Stomach smooth muscle (tissue), 2 donors: ENCODE results near the gene TIMM17A.
"Not testable (repeated sequence)": the region's sequence is repeated elsewhere in the genome, so short reads cannot be mapped to it uniquely, and the experiment has no call there.

Experiments used
- H3K27ac ChIP-seq: one replicate; pipeline ENCODE4 v1.7.0; 2013; ENCODE audit warnings: mild to moderate bottlenecking, low read length, inconsistent platforms
- H3K27me3 ChIP-seq, 2 donors: one replicate each; pipeline ENCODE4 v1.7.0; 2013; ENCODE audit warnings: low read length in 2 of 2; ENCODE audit not compliant: insufficient read depth in 2 of 2, control insufficient read depth in 1 of 2
- H3K36me3 ChIP-seq, 2 donors: one replicate each; pipeline ENCODE4 v1.7.0; 2013; ENCODE audit warnings: low read length in 2 of 2; ENCODE audit not compliant: control insufficient read depth in 2 of 2, insufficient read depth in 2 of 2
- H3K4me1 ChIP-seq: one replicate; pipeline ENCODE4 v1.7.0; 2013; ENCODE audit warnings: low read length; ENCODE audit not compliant: control insufficient read depth, insufficient read depth
- H3K4me3 ChIP-seq, 2 donors: one replicate each; pipeline ENCODE4 v1.7.0; 2013; ENCODE audit warnings: low read length in 2 of 2
- H3K9ac ChIP-seq, 2 donors: one replicate each; pipeline ENCODE4 v1.7.0; 2013; ENCODE audit warnings: low read length in 2 of 2, mild to moderate bottlenecking in 1 of 2
- H3K9me3 ChIP-seq, 2 donors: one replicate each; pipeline ENCODE4 v1.7.0; 2013; ENCODE audit warnings: low read length in 2 of 2; ENCODE audit not compliant: control insufficient read depth in 2 of 2
- donor health status: healthy.
- donor health status: Pancreatic carcinoma.

TIMM17A gene

DNA sequence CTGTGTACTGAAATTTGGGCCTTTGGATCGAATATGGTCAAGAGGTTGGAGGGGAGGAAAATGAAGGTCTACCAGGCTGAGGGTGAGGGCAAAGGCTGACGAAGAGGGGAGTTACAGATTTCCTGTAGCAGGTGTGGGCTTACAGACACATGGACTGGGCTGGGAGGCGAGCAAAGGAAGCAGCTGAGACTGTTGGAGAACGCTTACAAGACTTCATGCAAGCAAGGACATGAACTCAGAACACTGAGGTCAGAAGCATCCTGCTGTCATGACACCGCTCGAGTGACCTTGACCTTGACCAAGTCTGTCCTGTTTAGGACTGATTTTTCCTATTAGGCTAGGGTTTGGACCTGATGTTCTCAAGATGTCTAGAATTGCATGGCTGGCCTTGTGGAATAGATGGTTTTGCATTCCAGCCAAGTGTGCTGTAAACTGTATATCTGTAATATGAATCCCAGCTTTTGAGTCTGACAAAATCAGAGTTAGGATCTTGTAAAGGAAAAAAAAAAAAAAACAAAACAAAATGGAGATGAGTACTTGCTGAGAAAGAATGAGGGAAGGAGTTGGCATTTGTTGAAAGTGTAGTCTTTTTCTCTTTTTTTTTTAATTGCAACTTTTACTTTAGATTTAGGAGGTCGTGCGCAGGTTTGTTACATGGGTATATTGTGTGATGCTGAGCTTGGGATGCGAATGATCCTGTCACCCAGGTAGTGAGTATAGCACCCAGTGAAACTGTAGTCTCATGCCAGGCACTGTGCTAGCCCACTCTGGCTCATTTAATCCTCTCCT, 60.9 kb downstream of the TIMM17A start:
- H3K9ac ChIP-seq = no peak overlapping the region
- H3K27ac ChIP-seq = no peak overlapping the region
- H3K4me1 ChIP-seq = peaks cover 5% of the 10 kb centered on the region
- H3K27me3 ChIP-seq = peaks cover 0 to 2% of the 10 kb centered on the region in 2 donors
- no peaks in the 10 kb centered on the region for H3K9me3 ChIP-seq
- H3K4me3 ChIP-seq = no peak overlapping the region
- no peaks in the 10 kb centered on the region for H3K36me3 ChIP-seq

DNA sequence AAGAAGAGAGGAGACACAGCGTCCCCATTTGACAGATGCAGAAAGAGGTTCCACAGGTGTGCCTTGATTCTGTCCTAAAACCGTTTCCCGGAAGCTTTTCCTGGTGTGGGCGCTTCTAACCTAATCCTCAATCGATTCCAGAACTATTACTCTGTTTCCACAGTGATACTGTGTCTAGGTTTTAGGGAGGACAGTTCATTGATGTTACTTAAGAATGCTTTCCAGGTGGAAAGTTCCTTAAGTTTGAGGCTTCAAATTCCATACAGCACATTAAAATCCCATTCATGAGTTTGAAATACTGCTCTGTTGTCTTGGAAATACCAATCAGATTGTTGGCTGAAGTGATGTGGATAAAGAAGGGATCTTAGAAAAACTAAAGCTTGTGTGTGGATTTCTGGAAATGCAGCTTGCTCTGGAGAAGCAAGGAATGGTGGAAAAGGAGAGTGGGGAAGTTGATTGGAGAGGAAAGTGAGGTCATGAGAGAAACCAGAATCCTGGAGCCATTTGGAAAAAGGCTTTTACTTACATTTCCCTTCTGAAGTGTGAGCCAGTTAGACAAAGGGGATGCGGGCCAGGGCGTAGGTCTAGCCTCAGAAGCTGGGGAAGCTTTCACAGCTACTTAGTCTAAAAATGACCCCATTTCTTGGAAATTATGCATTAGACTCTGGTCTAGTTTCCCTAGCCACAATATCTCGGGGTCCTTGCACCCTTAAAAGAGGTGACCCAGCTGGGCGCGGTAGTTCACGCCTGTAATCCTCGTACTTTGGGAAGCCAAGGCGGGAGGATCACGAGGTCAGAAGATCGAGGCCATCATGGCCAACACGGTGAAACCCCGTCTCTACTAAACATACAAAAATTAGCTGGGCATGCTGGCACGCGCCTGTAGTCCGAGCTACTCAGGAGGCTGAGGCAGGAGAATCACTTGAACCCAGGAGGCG, 61.8 kb downstream of the TIMM17A start:
- Histone ChIP-seq H3K9me3 (no peaks in the 10 kb centered on the region), H3K27ac (no peak overlapping the region), H3K4me1 (peaks cover 5% of the 10 kb centered on the region), H3K9ac (no peak overlapping the region), H3K27me3 (peaks cover 0 to 2% of the 10 kb centered on the region in 2 donors), H3K4me3 (no peak overlapping the region), H3K36me3 (no peaks in the 10 kb centered on the region)

- no peak overlapping the region for H3K27ac ChIP-seq
These were observed 62.6 kb downstream of the TIMM17A start for GRCh38 chr1:202017749-202018467.

DNA sequence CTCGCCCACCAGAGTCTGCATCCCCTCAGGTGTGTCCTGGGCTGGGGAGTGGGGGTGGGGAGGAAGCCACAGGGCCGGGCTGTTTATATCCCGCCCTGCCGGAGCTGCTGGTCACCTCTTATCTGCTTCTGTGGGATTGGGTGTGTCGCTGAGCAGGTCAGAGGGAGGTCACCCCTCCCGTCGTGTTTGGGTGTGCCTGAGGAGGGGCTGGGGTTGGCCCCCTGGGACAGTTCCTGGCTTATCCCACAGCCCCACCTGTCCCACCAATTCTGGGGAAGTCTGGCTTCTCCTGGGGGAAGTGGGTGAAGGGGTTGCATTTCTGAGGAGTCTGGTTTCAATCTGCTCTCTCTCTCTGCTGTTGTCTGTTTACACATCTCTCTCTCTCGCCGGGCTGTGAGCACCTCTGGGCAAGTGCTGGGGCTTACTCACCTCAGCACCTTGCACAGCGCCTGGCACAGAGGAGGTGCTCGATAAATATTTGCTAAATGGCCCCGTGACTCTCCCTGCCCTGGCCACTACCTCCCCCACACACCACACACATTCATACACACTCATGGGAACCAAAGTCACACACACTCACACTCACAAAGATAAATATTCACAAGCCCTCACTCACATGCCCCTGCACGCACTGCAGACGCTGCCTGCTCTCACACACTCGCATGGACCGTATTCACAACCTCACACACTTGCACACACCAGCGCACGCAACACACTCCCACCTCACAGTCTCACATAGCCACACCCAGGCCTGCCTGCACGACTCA, 63.3 kb downstream of the TIMM17A start:
- Histone ChIP-seq H3K9me3 (no peaks in the 10 kb centered on the region), H3K4me1 (peaks cover 5% of the 10 kb centered on the region), H3K27me3 (peaks cover 0 to 2% of the 10 kb centered on the region in 2 donors), H3K36me3 (no peaks in the 10 kb centered on the region), H3K9ac (no peak overlapping the region), H3K27ac (no peak overlapping the region), H3K4me3 (no peak overlapping the region)

More at GRCh38 chr1:202017749-202018467, 62.6 kb downstream of the TIMM17A start:
- H3K4me1 ChIP-seq = peaks cover 5% of the 10 kb centered on the region
- no peaks in the 10 kb centered on the region for H3K36me3 ChIP-seq
- H3K4me3 ChIP-seq = no peak overlapping the region
- no peak overlapping the region for H3K9ac ChIP-seq
- H3K27me3 ChIP-seq = peaks cover 0 to 2% of the 10 kb centered on the region in 2 donors
- no peaks in the 10 kb centered on the region for H3K9me3 ChIP-seq

GRCh38 chr1:202019235-202019558, 63.9 kb downstream of the TIMM17A start:
- H3K36me3 ChIP-seq, H3K9ac ChIP-seq: not testable (repeated sequence)

More at GRCh38 chr1:202019235-202019558, 63.9 kb downstream of the TIMM17A start:
- not testable (repeated sequence) for H3K4me3 ChIP-seq, H3K27me3 ChIP-seq, H3K27ac ChIP-seq, H3K9me3 ChIP-seq, H3K4me1 ChIP-seq
